AG04450 (cell line): ENCODE measurements around the gene OMP. TPM values are rescaled to one million over a fixed set of nuclear protein-coding genes. Genes with fewer than 3 reads are reported as not detected.

ENCODE experiments used
- CTCF ChIA-PET: fragments of 300-600, 350-600 bp; formaldehyde crosslinking; extraction: SDS; loops from one replicate; lab custom pipeline; 2022; ENCODE audit warnings: antibody characterized with exemption, inconsistent platforms; lab: Charles Lee
- POLR2A ChIA-PET: fragments of 350-600 bp; formaldehyde crosslinking; extraction: SDS; loops from one replicate; lab custom pipeline; 2021; ENCODE audit warnings: antibody characterized with exemption, inconsistent platforms; lab: Yijun Ruan, JAX
- DNase-seq: peaks from one replicate; pipeline ENCODE4 v3.0.0-alpha.2; 2011; ENCODE audit warnings: low read depth, low spot score
- H3K27ac ChIP-seq: one replicate; pipeline ENCODE4 v1.5.1; 2012; ENCODE audit warnings: low read depth, low read length, control low read depth
- H3K27me3 ChIP-seq: one replicate; pipeline ENCODE4 v1.6.0; 2012; ENCODE audit warnings: low read length; ENCODE audit not compliant: control insufficient read depth, insufficient read depth
- H3K4me3 ChIP-seq: 2 replicates; pipeline ENCODE4 v1.5.1; 2011; ENCODE audit warnings: mild to moderate bottlenecking, low read depth, low read length, control low read depth
- H3K9me3 ChIP-seq: 2 replicates; pipeline ENCODE4 v1.5.1; 2012; ENCODE audit warnings: low read length; ENCODE audit not compliant: control insufficient read depth, insufficient read depth
- CTCF ChIP-seq: IDR thresholded peaks from 2 replicates; pipeline ENCODE4 v1.5.1; 2011; ENCODE audit warnings: low read depth, low read length, control low read depth, inconsistent platforms
- polyA plus RNA-seq: library from polyadenylated mRNA; depleted of rRNA; stranded (reverse); fragments of >200 nt; gene quantifications from 2 replicates; pipeline ENCODE4 v1.2.3, GENCODE V29; 2011

Gene OMP
- polyA plus RNA-seq, 1 experiment: not detected

GRCh38 chr11:77129069-77129841 is 26.6 kb downstream of the OMP start:
- no peak overlapping the region for H3K27ac ChIP-seq
- ChIA-PET POLR2A (no interaction called here), CTCF (interaction anchor here (1.0 to 4.1 kb wide), 3 partner anchors 11 to 419 kb away, joined by 3 to 39 read pairs (median 26); no protein-coding TSS in a partner anchor)
- no peak for TF ChIP-seq CTCF
- no peaks in the 10 kb centered on the region for H3K27me3 ChIP-seq
- no peak overlapping the region for H3K4me3 ChIP-seq
- peaks cover 4% of the 10 kb centered on the region; the same call in 1 of the 2 replicates for H3K9me3 ChIP-seq
- DNase-seq: no peak

- Histone ChIP-seq H3K4me3 (no peak overlapping the region), H3K9me3 (peaks cover 4% of the 10 kb centered on the region; the same call in 1 of the 2 replicates), H3K27me3 (no peaks in the 10 kb centered on the region), H3K27ac (no peak overlapping the region)
- DNase-seq: no peak
- POLR2A ChIA-PET: interaction anchor here (0.6 kb wide), 1 partner anchor 471 kb away, joined by 5 read pairs; no protein-coding TSS in a partner anchor
- CTCF ChIA-PET: interaction anchor here (1.0 to 4.1 kb wide), 4 partner anchors 39 to 418 kb away, joined by 3 to 39 read pairs (median 8); no protein-coding TSS in a partner anchor
- no peak for TF ChIP-seq CTCF
Measured at GRCh38 chr11:77129842-77130756, 27.5 kb downstream of the OMP start.

- CTCF ChIA-PET: interaction anchor here (1.0 to 1.9 kb wide), 3 partner anchors 40 to 417 kb away, joined by 3 to 12 read pairs (median 4); no protein-coding TSS in a partner anchor
- Histone ChIP-seq H3K27ac (no peak overlapping the region), H3K27me3 (no peaks in the 10 kb centered on the region), H3K4me3 (no peak overlapping the region), H3K9me3 (peaks cover 4% of the 10 kb centered on the region; the same call in 1 of the 2 replicates)
- POLR2A ChIA-PET: interaction anchor here (0.6 kb wide), 1 partner anchor 470 kb away, joined by 5 read pairs; no protein-coding TSS in a partner anchor
- no peak for TF ChIP-seq CTCF
- DNase-seq: no peak
Measured at GRCh38 chr11:77130763-77131513, 28.3 kb downstream of the OMP start.

- no peak for DNase-seq
- CTCF ChIA-PET: interaction anchor here (1.9 kb wide), 1 partner anchor 416 kb away, joined by 12 read pairs; no protein-coding TSS in a partner anchor
- POLR2A ChIA-PET: no interaction called here
Measured at GRCh38 chr11:77131560-77131959, 28.9 kb downstream of the OMP start.

More at GRCh38 chr11:77131560-77131959, 28.9 kb downstream of the OMP start:
- Histone ChIP-seq H3K27me3 (no peaks in the 10 kb centered on the region), H3K27ac (no peak overlapping the region), H3K9me3 (peaks cover 4% of the 10 kb centered on the region; the same call in 1 of the 2 replicates), H3K4me3 (no peak overlapping the region)
- TF ChIP-seq CTCF: no peak
